Ascending aorta (tissue), 2 donors: Measurements from ENCODE around the gene PRCP. TPM values are rescaled to one million over a fixed set of nuclear protein-coding genes. Genes with fewer than 3 reads are reported as not detected.

ENCODE experiments used
- DNase-seq, 2 donors: peaks; one replicate each; pipeline ENCODE4 v3.0.0-alpha.2; 2019; ENCODE audit warnings: low spot score in 2 of 2
- H3K27ac ChIP-seq, 2 donors: fragments of 200-600 bp; sonication (generic); one replicate each; pipeline ENCODE4 v1.5.1; 2016 to 2017; ENCODE audit warnings: mild to moderate bottlenecking in 1 of 2
- H3K27me3 ChIP-seq: fragments of 200-600 bp; sonication (generic); one replicate; pipeline ENCODE4 v1.5.1; 2017
- H3K36me3 ChIP-seq, 2 donors: fragments of 200-600 bp; sonication (generic); one replicate each; pipeline ENCODE4 v1.5.1; 2016
- H3K4me1 ChIP-seq, 2 donors: fragments of 200-600 bp; sonication (generic); one replicate each; pipeline ENCODE4 v1.5.1; 2016 to 2017; ENCODE audit warnings: mild to moderate bottlenecking in 1 of 2
- H3K4me3 ChIP-seq, 2 donors: fragments of 200-600 bp; sonication (generic); one replicate each; pipeline ENCODE4 v1.5.1; 2016 to 2017; ENCODE audit warnings: mild to moderate bottlenecking in 1 of 2
- H3K9me3 ChIP-seq, 2 donors: fragments of 200-600 bp; sonication (generic); one replicate each; pipeline ENCODE4 v1.5.1; 2016
- CTCF ChIP-seq, 3 experiments: fragments of 200-600 bp in 2 of 3; fragments of 450-650 bp in 1 of 3; sonication (generic) in 2 of 3; IDR thresholded peaks; one replicate each; pipeline ENCODE4 v1.5.1; 2016 to 2019; ENCODE audit warnings: antibody characterized with exemption in 3 of 3, mild to moderate bottlenecking in 1 of 3, moderate library complexity in 1 of 3
- intact Hi-C: fragments of 100-400 bp; cut with DNase I; formaldehyde crosslinking; loops from one replicate; pipeline ENCODE4 v1.15.1; 2023
- total RNA-seq: library from RNA; depleted of rRNA; stranded (reverse); fragments of >200 nt; gene quantifications from one replicate; pipeline ENCODE4 v1.1.0, GENCODE V29; 2016

PRCP gene
- total RNA-seq, 1 donor from 2014 or later: 151 TPM

GRCh38 chr11:82775736-82776346, 124.4 kb downstream of the PRCP start:
- no peak overlapping the region for H3K4me3 ChIP-seq
- H3K4me1 ChIP-seq: no peaks in the 10 kb centered on the region
- intact Hi-C loops: no loop called here
- no peaks in the 10 kb centered on the region for H3K36me3 ChIP-seq
- TF ChIP-seq CTCF (IDR thresholded peaks at IDR 0.05): peak in 1 of 3 experiments; percentile 21
- no peak for DNase-seq
- H3K27me3 ChIP-seq: no peaks in the 10 kb centered on the region
- no peak overlapping the region for H3K27ac ChIP-seq
- H3K9me3 ChIP-seq: peaks cover 0 to 22% of the 10 kb centered on the region in 2 donors

GRCh38 chr11:82775218-82775617, 125.0 kb downstream of the PRCP start:
- Histone ChIP-seq H3K27ac (no peak overlapping the region), H3K4me1 (no peaks in the 10 kb centered on the region), H3K9me3 (peaks cover 0 to 22% of the 10 kb centered on the region in 2 donors), H3K4me3 (no peak overlapping the region), H3K27me3 (no peaks in the 10 kb centered on the region), H3K36me3 (no peaks in the 10 kb centered on the region)
- TF ChIP-seq CTCF (IDR thresholded peaks at IDR 0.05): no peak
- DNase-seq: no peak
- intact Hi-C loops: no loop called here

Other genes starting within 250 kb of the PRCP start
- not detected for gene FAM181B, start 166.6 kb downstream of the PRCP start, total RNA-seq
- gene DDIAS, start 1.3 kb upstream of the PRCP start, total RNA-seq: 0.11 TPM
- 7.7 TPM for gene RAB30, start 171.5 kb upstream of the PRCP start, total RNA-seq